GM12891 (cell line): ENCODE measurements around the gene PPP1R15B.

Experiments
- PAX5 ChIP-seq: IDR thresholded peaks from 2 replicates; pipeline ENCODE4 v1.6.1; 2011; ENCODE audit warnings: low read length, moderate library complexity, mild to moderate bottlenecking; ENCODE audit not compliant: insufficient read depth, severe bottlenecking
- POLR2A ChIP-seq: IDR thresholded peaks from 2 replicates; pipeline ENCODE4 v1.6.1; 2011; ENCODE audit warnings: low read depth, low read length, control low read depth
- POLR2AphosphoS5 ChIP-seq: IDR thresholded peaks from 2 replicates; pipeline ENCODE4 v1.6.1; 2011; ENCODE audit warnings: low read depth, low read length, control low read depth
- POU2F2 ChIP-seq: IDR thresholded peaks from 2 replicates; pipeline ENCODE4 v1.6.1; 2011; ENCODE audit warnings: low read depth, mild to moderate bottlenecking, control low read depth, low read length, moderate library complexity
- SPI1 ChIP-seq: IDR thresholded peaks from 2 replicates; pipeline ENCODE4 v1.6.1; 2011; ENCODE audit warnings: low read depth, low read length, control low read depth
- TAF1 ChIP-seq: IDR thresholded peaks from 2 replicates; pipeline ENCODE4 v1.6.1; 2011; ENCODE audit warnings: low read depth, low read length, control low read depth

DNA sequence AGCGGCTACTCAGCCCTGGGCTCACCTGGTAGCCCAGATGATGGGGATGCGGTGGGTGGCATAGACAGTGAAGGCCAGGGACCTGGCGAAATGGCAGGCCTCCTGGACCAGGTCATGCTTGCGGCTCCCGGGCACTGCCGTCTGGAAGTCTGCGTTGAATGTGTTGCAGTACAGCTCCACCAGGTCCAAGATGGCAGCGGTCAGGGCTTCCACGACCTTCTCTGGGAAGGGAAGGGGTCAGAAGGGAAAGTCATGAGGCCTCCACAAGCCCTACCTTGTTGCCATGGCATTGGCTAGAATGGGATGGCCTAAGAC, 44.2 kb upstream of the PPP1R15B start:
- TF ChIP-seq POLR2AphosphoS5 (no peak), POLR2A (no peak), SPI1 (no peak), TAF1 (no peak), POU2F2 (no peak), PAX5 (no peak)
